ENCODE measurements around the gene KRTAP12-1. TPM values are rescaled to one million over a fixed set of nuclear protein-coding genes. Genes with fewer than 3 reads are reported as not detected.

The KRTAP12-1 gene
- total and polyA plus RNA-seq, 2 of the 8 experiments (the other 6 are each of a cell fraction or from before 2014, with no cell fraction given), result 0.50 to 0.73 TPM

GRCh38 chr21:44686843-44687561 lies 5.0 kb upstream of the KRTAP12-1 start:
- H3K79me1 ChIP-seq (ENCODE audit: low read depth, low read length), result no peaks in the 10 kb centered on the region
- no peak for FAIRE-seq
- no peak overlapping the region for H3K56ac ChIP-seq (replicated peaks; ENCODE audit: insufficient read length, low read depth, low read length)
- peak overlapping the region; percentile 31 for H2BK120ac ChIP-seq (replicated peaks; ENCODE audit: low read depth, low read length)
- no peak overlapping the region for H3K14ac ChIP-seq (ENCODE audit: insufficient read length)
- peak overlapping the region; percentile 68; the same call in 1 of the 2 replicates for H2BK12ac ChIP-seq (ENCODE audit: low read depth, low read length)
- no peaks in the 10 kb centered on the region for H3K79me2 ChIP-seq (ENCODE audit: control insufficient read depth in 1 of 2, insufficient read depth in 2 of 2, low read length in 2 of 2)
- peak overlapping the region; percentile 69 for H2AK5ac ChIP-seq (ENCODE audit: low read depth, low read length)
- WGBS, 2 experiments (ENCODE audit: extremely low coverage in 1 of 2, insufficient coverage in 1 of 2, insufficient read length in 1 of 2, insufficient replicate concordance in 2 of 2, low coverage in 1 of 2, low lambda C conversion rate in 2 of 2, missing lambda C conversion rate in 1 of 2), result 81% methylated on average over 25 of the region's 25 CpGs; no CpG with 5 or more reads in 1 of the 2 experiments
- peak overlapping the region; percentile 59 for H4K91ac ChIP-seq (replicated peaks; ENCODE audit: insufficient read length, low read length)
- no peaks in the 10 kb centered on the region for H3K27me3 ChIP-seq (replicated peaks in 1 of 4; ENCODE audit: control insufficient read depth in 3 of 4, extremely low read depth in 1 of 4, insufficient read depth in 3 of 4, low read length in 3 of 4)
- H3K4me1 ChIP-seq (replicated peaks in 1 of 4; ENCODE audit: control insufficient read depth in 3 of 4, insufficient read depth in 4 of 4, low read length in 3 of 4), result peaks cover 5 to 11% (median 9%) of the 10 kb centered on the region in 4 experiments
- H2BK15ac ChIP-seq (ENCODE audit: low read length), result 0 out of 2 replicates have a peak overlapping the region, but pooled peaks have one; percentile 61
- no peak overlapping the region for H3K23ac ChIP-seq (ENCODE audit: insufficient read length)
- H2AFZ ChIP-seq (ENCODE audit: low read length), result no peak overlapping the region
- no peaks in the 10 kb centered on the region for H3K9me3 ChIP-seq (ENCODE audit: insufficient read depth in 2 of 2, low read depth in 1 of 2, low read length in 1 of 2)
- ChIA-PET CTCF (ENCODE audit: partially characterized antibody) (interaction anchor here (0.8 to 2.5 kb wide), 10 partner anchors 9 to 196 kb away, joined by 3 to 13 read pairs (median 3); partner anchors contain the start of gene KRTAP10-12), POLR2A (ENCODE audit: partially characterized antibody) (no interaction called here)
- no peak overlapping the region for H3K27ac ChIP-seq (ENCODE audit: low read depth, low read length)
- H2BK5ac ChIP-seq (ENCODE audit: low read depth, low read length), result peak overlapping the region; percentile 78; the same call in 1 of the 2 replicates
- peak overlapping the region; percentile 99 for H3K18ac ChIP-seq (ENCODE audit: extremely low read depth, low read length)
- H3K9ac ChIP-seq (replicated peaks in 1 of 4; ENCODE audit: extremely low read depth in 1 of 4, low read depth in 3 of 4, low read length in 3 of 4), result no peak overlapping the region; a peak in 1 of 7 replicates
- no peaks in the 10 kb centered on the region for H3K23me2 ChIP-seq (ENCODE audit: low read depth, low read length)
- H3K36me3 ChIP-seq (ENCODE audit: control insufficient read depth in 2 of 4, insufficient read depth in 4 of 4, low read length in 3 of 4), result no peaks in the 10 kb centered on the region
- peak overlapping the region; percentile 16 to 37; a peak in 2 of 4 replicates for H3K4me2 ChIP-seq (ENCODE audit: insufficient read depth in 1 of 2, low read depth in 2 of 2, low read length in 2 of 2)
- no peak overlapping the region for H3K4ac ChIP-seq (replicated peaks; ENCODE audit: insufficient read length, low read depth, low read length)
- no peak for DNase-seq (ENCODE audit: low read depth in 1 of 2, low spot score in 2 of 2)
- peak overlapping the region; percentile 86; the same call in 1 of the 2 replicates for H2BK20ac ChIP-seq (ENCODE audit: low read length)
- no peak overlapping the region for H4K8ac ChIP-seq (ENCODE audit: extremely low read depth, insufficient read depth, low read length)
- H4K5ac ChIP-seq (ENCODE audit: insufficient read length, low read depth, low read length), result peak overlapping the region; percentile 32
- no peaks in the 10 kb centered on the region for H4K20me1 ChIP-seq (replicated peaks in 1 of 2; ENCODE audit: control insufficient read depth in 1 of 2, insufficient read depth in 2 of 2, low read length in 2 of 2)
- H3K4me3 ChIP-seq (ENCODE audit: extremely low read depth in 1 of 4, insufficient read depth in 2 of 4, low read depth in 3 of 4, low read length in 4 of 4), result no peak overlapping the region
- TF ChIP-seq EZH2 (IDR thresholded peaks at IDR 0.05; ENCODE audit: low read depth, low read length, severe bottlenecking), result no peak
- no peak for TF ChIP-seq MAX (IDR thresholded peaks at IDR 0.05)
- TF ChIP-seq CTBP2 (IDR thresholded peaks at IDR 0.05; ENCODE audit: borderline replicate concordance, insufficient read depth, insufficient read length, low read length), result no peak
- TF ChIP-seq POU5F1 (IDR thresholded peaks at IDR 0.05; ENCODE audit: low read depth, low read length), result no peak
- TF ChIP-seq SAP30 (IDR thresholded peaks at IDR 0.05; ENCODE audit: insufficient read depth, insufficient replicate concordance, low read length), result no peak
- TF ChIP-seq, protein P1, sequence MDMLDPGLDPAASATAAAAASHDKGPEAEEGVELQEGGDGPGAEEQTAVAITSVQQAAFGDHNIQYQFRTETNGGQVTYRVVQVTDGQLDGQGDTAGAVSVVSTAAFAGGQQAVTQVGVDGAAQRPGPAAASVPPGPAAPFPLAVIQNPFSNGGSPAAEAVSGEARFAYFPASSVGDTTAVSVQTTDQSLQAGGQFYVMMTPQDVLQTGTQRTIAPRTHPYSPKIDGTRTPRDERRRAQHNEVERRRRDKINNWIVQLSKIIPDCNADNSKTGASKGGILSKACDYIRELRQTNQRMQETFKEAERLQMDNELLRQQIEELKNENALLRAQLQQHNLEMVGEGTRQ (IDR thresholded peaks at IDR 0.05; ENCODE audit: low read length), result no peak
- TF ChIP-seq POLR2AphosphoS5 (IDR thresholded peaks at IDR 0.05; ENCODE audit: low read depth, low read length), result no peak
- no peak for TF ChIP-seq PHF8 (conservative IDR thresholded peaks at IDR 0.05; ENCODE audit: low read depth, low read length)
- TF ChIP-seq SRF (IDR thresholded peaks at IDR 0.05; ENCODE audit: low read depth, low read length), result no peak
- no peak for TF ChIP-seq SP1 (IDR thresholded peaks at IDR 0.05; ENCODE audit: low read depth, low read length)
- no peak for TF ChIP-seq JUND (IDR thresholded peaks at IDR 0.05; ENCODE audit: low read length)

Data from H1 (cell line).